Adrenal gland (tissue), 5 donors: Measurements from ENCODE around the gene MEOX2.

ENCODE experiments used
- POLR2A ChIP-seq, 2 donors: fragments of 450-650 bp; IDR thresholded peaks; one replicate each; pipeline ENCODE4 v1.6.1; 2017; ENCODE audit warnings: antibody characterized with exemption in 2 of 2, mild to moderate bottlenecking in 2 of 2, moderate library complexity in 1 of 2
- TF ChIP-seq, protein P1 (sequence below), 6 experiments: fragments of 450-650 bp in 4 of 6; fragments of 200-600 bp in 2 of 6; sonication (generic) in 1 of 6; IDR thresholded peaks; 1 replicate in 5 of 6; 2 replicates in 1 of 6; pipeline versions ENCODE4 v1.5.1 to v1.8.0; 2016 to 2021; ENCODE audit warnings: antibody characterized with exemption in 6 of 6, mild to moderate bottlenecking in 2 of 6, moderate library complexity in 1 of 6
- donor health status: DM: no; HTN: no; CAD: no.

DNA sequence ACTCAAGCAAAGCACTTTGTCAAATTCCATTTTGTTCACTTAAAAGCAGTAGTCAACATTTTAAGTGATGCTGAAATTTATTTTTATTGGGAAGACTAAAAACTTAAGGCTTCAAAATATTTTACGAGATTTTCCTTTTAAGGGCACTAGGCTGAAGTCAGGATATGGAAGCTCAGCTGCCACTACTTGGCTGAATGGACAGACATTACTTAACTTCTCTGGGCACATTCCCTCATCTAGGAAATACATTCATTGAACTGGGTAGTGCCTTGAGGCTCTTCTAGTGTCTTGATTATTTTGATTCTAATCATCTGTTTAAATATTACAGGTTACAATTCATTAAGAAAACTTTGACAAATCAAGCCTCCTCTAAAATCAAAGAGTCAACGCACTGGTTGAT, 11.1 kb downstream of the MEOX2 start:
- TF ChIP-seq, protein P1, sequence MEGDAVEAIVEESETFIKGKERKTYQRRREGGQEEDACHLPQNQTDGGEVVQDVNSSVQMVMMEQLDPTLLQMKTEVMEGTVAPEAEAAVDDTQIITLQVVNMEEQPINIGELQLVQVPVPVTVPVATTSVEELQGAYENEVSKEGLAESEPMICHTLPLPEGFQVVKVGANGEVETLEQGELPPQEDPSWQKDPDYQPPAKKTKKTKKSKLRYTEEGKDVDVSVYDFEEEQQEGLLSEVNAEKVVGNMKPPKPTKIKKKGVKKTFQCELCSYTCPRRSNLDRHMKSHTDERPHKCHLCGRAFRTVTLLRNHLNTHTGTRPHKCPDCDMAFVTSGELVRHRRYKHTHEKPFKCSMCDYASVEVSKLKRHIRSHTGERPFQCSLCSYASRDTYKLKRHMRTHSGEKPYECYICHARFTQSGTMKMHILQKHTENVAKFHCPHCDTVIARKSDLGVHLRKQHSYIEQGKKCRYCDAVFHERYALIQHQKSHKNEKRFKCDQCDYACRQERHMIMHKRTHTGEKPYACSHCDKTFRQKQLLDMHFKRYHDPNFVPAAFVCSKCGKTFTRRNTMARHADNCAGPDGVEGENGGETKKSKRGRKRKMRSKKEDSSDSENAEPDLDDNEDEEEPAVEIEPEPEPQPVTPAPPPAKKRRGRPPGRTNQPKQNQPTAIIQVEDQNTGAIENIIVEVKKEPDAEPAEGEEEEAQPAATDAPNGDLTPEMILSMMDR (IDR thresholded peaks at IDR 0.05), result no peak
- no peak for TF ChIP-seq POLR2A (IDR thresholded peaks at IDR 0.05)
